B cell (primary cell): Measurements from ENCODE around the gene PEA15.

Experiments
- EZH2 ChIP-seq: IDR thresholded peaks from 2 replicates; pipeline ENCODE4 v1.6.1; 2012; ENCODE audit warnings: borderline replicate concordance, low read depth, mild to moderate bottlenecking, moderate library complexity, low read length; ENCODE audit not compliant: insufficient read depth, poor library complexity, severe bottlenecking
- TF ChIP-seq, protein P1 (sequence below): fragments of 200-600 bp; IDR thresholded peaks from one replicate; pipeline ENCODE4 v1.8.0; 2022; ENCODE audit warnings: antibody characterized with exemption, mild to moderate bottlenecking

DNA sequence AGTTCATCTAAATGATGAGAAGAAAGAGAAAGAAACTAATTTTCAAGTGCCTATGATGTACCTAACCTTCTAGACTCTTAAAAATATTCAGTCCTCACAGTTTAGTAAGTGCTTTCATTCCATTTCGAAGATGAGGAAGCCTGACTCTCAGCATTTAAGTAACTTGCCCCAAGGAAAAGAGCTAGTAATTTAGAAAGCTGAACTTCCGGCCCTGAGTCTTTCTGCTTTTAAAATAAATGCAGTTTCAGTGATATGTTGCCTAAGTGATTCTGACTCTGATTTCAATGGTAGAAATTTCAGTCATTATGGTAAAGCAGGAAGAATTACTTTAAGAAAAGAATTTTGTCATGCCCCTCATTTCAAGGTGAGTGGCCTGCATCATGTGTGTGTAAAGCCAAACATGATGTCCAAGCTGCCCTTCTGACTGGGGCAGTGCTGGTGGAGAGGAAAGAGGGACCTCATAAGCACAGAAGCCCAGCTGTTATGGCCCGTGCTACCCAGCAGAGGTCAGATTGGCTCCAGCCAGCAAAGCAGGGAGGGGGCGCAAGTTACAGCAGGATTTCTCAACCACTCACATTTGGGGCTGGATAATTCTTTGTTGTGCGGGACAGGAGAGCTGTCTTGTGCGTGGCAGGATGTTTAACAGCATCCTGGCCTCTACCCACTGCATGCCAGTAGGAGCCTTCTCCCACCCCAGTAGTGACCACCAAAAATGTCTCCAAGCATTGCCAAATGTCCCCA is 43.0 kb upstream of the PEA15 start:
- TF ChIP-seq, protein P1, sequence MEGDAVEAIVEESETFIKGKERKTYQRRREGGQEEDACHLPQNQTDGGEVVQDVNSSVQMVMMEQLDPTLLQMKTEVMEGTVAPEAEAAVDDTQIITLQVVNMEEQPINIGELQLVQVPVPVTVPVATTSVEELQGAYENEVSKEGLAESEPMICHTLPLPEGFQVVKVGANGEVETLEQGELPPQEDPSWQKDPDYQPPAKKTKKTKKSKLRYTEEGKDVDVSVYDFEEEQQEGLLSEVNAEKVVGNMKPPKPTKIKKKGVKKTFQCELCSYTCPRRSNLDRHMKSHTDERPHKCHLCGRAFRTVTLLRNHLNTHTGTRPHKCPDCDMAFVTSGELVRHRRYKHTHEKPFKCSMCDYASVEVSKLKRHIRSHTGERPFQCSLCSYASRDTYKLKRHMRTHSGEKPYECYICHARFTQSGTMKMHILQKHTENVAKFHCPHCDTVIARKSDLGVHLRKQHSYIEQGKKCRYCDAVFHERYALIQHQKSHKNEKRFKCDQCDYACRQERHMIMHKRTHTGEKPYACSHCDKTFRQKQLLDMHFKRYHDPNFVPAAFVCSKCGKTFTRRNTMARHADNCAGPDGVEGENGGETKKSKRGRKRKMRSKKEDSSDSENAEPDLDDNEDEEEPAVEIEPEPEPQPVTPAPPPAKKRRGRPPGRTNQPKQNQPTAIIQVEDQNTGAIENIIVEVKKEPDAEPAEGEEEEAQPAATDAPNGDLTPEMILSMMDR, result no peak
- no peak for TF ChIP-seq EZH2
